Measurements from ENCODE around the gene OR51B5. TPM values are rescaled to one million over a fixed set of nuclear protein-coding genes. Genes with fewer than 3 reads are reported as not detected.
"Not testable (repeated sequence)": the region's sequence is repeated elsewhere in the genome, so short reads cannot be mapped to it uniquely, and the experiment has no call there.

Gene OR51B5
- total and polyA plus RNA-seq, 10 donors: 0.44 to 3.0 (median 0.89) TPM; not detected in 3

DNA sequence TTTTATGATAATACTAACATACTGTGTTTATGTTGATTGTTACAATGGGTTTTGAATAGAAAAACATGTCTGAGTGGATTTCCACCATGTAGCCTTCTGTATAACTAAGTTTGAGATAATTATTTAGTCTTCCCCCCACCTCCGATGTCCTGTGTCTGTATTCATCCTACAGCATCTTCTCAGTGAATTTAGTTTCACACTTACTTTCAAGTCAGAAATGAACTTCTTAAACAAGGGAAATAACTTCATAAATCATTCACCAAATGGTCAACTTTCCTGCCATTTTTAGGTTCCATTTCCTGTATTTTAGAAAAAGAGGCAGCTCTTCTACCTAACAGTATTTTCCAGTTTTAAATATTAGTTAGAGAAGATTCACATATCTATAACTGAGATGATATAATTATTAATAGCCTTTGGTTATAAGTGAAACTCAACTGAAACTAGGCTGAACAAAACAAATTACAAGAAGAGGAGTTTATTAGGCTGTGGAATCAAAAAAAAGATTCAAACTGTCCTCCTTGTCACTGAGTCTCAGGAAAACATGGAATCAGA is 3.5 kb downstream of the OR51B5 start:
- no peak overlapping the region for H3K27ac ChIP-seq
- H3K36me3 ChIP-seq: no peaks in the 10 kb centered on the region
- H3K4me1 ChIP-seq: no peaks in the 10 kb centered on the region
- TF ChIP-seq, protein P1, sequence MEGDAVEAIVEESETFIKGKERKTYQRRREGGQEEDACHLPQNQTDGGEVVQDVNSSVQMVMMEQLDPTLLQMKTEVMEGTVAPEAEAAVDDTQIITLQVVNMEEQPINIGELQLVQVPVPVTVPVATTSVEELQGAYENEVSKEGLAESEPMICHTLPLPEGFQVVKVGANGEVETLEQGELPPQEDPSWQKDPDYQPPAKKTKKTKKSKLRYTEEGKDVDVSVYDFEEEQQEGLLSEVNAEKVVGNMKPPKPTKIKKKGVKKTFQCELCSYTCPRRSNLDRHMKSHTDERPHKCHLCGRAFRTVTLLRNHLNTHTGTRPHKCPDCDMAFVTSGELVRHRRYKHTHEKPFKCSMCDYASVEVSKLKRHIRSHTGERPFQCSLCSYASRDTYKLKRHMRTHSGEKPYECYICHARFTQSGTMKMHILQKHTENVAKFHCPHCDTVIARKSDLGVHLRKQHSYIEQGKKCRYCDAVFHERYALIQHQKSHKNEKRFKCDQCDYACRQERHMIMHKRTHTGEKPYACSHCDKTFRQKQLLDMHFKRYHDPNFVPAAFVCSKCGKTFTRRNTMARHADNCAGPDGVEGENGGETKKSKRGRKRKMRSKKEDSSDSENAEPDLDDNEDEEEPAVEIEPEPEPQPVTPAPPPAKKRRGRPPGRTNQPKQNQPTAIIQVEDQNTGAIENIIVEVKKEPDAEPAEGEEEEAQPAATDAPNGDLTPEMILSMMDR (IDR thresholded peaks at IDR 0.05 in 8 of 11, conservative IDR thresholded peaks at IDR 0.05 in 3 of 11): no peak
- no peak for TF ChIP-seq POLR2A (IDR thresholded peaks at IDR 0.05)
- no peak for TF ChIP-seq POLR2AphosphoS5 (IDR thresholded peaks at IDR 0.05)
- intact Hi-C loops (cut with DNase I; ENCODE audit: low total_unique reads): no loop called here
- H3K27me3 ChIP-seq (replicated peaks in 1 of 7): no peaks in the 10 kb centered on the region
- H3K4me3 ChIP-seq: no peak overlapping the region
- DNase-seq: no peak
- no peaks in the 10 kb centered on the region for H3K9me3 ChIP-seq
- 64 to 93% (median 79%) methylated on average over 1 of the region's 1 CpG for WGBS, 5 donors

GRCh38 chr11:5337253-5337652 is 6.1 kb downstream of the OR51B5 start:
- H3K27ac ChIP-seq; H3K9me3 ChIP-seq; H3K27me3 ChIP-seq (replicated peaks in 1 of 7); H3K4me3 ChIP-seq; intact Hi-C loops (cut with DNase I; ENCODE audit: low total_unique reads); H3K4me1 ChIP-seq; H3K36me3 ChIP-seq; DNase-seq: not testable (repeated sequence)
- WGBS, 5 donors: 64 to 80% (median 68%) methylated on average over 1 of the region's 1 CpG

- DNase-seq: no peak
- Histone ChIP-seq H3K9me3 (no peaks in the 10 kb centered on the region), H3K27me3 (replicated peaks in 1 of 7) (no peaks in the 10 kb centered on the region), H3K27ac (no peak overlapping the region), H3K36me3 (no peaks in the 10 kb centered on the region), H3K4me3 (no peak overlapping the region), H3K4me1 (no peaks in the 10 kb centered on the region)
- TF ChIP-seq POLR2AphosphoS5 (IDR thresholded peaks at IDR 0.05) (no peak), POLR2A (IDR thresholded peaks at IDR 0.05) (no peak)
- TF ChIP-seq, protein P1 (IDR thresholded peaks at IDR 0.05 in 8 of 11, conservative IDR thresholded peaks at IDR 0.05 in 3 of 11): no peak
- intact Hi-C loops (cut with DNase I; ENCODE audit: low total_unique reads): no loop called here
Observed at GRCh38 chr11:5336331-5336730, 7.0 kb downstream of the OR51B5 start.

DNA sequence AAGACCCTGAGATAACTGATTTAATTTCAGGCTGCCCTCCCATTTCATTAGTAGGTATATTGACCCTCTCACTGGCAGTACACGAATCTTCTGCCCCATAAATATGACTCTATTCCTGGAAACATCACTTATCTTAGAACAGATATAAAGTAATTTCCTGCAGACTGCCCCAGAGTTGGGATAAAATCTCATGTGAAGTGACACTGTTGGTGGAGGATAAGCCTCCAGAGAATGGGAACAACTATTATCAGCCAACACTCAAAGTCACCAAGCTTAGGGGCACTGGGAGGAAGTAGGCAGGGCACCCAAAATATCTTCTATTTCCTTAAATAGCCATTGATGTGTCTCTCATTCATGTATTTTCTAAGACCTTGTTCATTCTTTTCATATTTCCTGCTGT is 8.2 kb downstream of the OR51B5 start:
- intact Hi-C loops (cut with DNase I; ENCODE audit: low total_unique reads): no loop called here
- H3K27me3 ChIP-seq (replicated peaks in 1 of 7): no peaks in the 10 kb centered on the region

More for the DNA sequence above, 8.2 kb downstream of the OR51B5 start:
- Histone ChIP-seq H3K36me3 (no peaks in the 10 kb centered on the region), H3K4me3 (no peak overlapping the region), H3K27ac (no peak overlapping the region), H3K9me3 (no peaks in the 10 kb centered on the region), H3K4me1 (no peaks in the 10 kb centered on the region)
- TF ChIP-seq, protein P1 (IDR thresholded peaks at IDR 0.05 in 8 of 11, conservative IDR thresholded peaks at IDR 0.05 in 3 of 11): no peak
- no peak for TF ChIP-seq POLR2A (IDR thresholded peaks at IDR 0.05)
- no peak for TF ChIP-seq POLR2AphosphoS5 (IDR thresholded peaks at IDR 0.05)
- WGBS, 5 donors: 17 to 62% (median 45%) methylated on average over 1 of the region's 1 CpG
- DNase-seq: no peak

Measured in spleen (tissue), 11 donors.